GM12878 (cell line): Measurements from ENCODE around the gene ZBED2. TPM values are rescaled to one million over a fixed set of nuclear protein-coding genes. Genes with fewer than 3 reads are reported as not detected.

Experiments
- ATAC-seq: fragments of 200-7000 bp; cut with Tn5 transposase; 3 replicates; pipeline ENCODE4 v1.9.1; 2020; ENCODE audit warnings: mild to moderate bottlenecking, moderate library complexity
- BruUV-seq: library from RNA; stranded (reverse); fragments of 400-500 nt; replicated peaks from 2 replicates; lab custom pipeline; 2021; lab: Mats Ljungman, UMichigan
- CTCF ChIA-PET: fragments of 300-600 bp; sonication (Branson Sonifier 250); formaldehyde crosslinking; extraction: SDS; loops from one replicate; lab custom pipeline; 2021; ENCODE audit warnings: inconsistent platforms; lab: Yijun Ruan, JAX
- POLR2A ChIA-PET: fragments of 350-600 bp; formaldehyde crosslinking; extraction: SDS; loops from one replicate; lab custom pipeline; 2021; ENCODE audit warnings: inconsistent platforms; lab: Charles Lee
- RAD21 ChIA-PET: fragments of 300-600 bp; sonication (Branson Sonifier 250); formaldehyde crosslinking; loops from one replicate; lab custom pipeline; 2023; ENCODE audit warnings: antibody characterized with exemption; ENCODE audit not compliant: unreplicated experiment; lab: Charles Lee
- SMC1A ChIA-PET: fragments of 300-600 bp; sonication (Branson Sonifier 250); formaldehyde crosslinking; loops from one replicate; lab custom pipeline; 2023; ENCODE audit not compliant: unreplicated experiment, uncharacterized antibody; lab: Charles Lee
- DNase-seq: peaks from one replicate; pipeline ENCODE4 v3.0.0-alpha.2; 2011; ENCODE audit warnings: low read depth, low spot score
- FAIRE-seq: peaks from 3 replicates; lab custom pipeline; 2011; peaks lifted over from hg19 to GRCh38; lab: Jason Lieb, UNC
- H2AFZ ChIP-seq: 2 replicates; pipeline ENCODE4 v1.6.0; 2011; ENCODE audit warnings: low read depth, low read length, control low read depth; ENCODE audit not compliant: control insufficient read depth
- H3K27ac ChIP-seq: 2 replicates; pipeline ENCODE4 v1.5.1; 2011; ENCODE audit warnings: control low read depth; ENCODE audit not compliant: control insufficient read depth, insufficient read depth
- H3K27me3 ChIP-seq, 2 experiments: replicated peaks in 1 of 2; 2 replicates each; pipeline versions ENCODE4 v1.6.0 to v1.6.1; 2011; ENCODE audit warnings: low read length in 1 of 2; ENCODE audit not compliant: control insufficient read depth in 2 of 2, insufficient read depth in 2 of 2
- H3K36me3 ChIP-seq, 2 experiments: 2 replicates each; pipeline ENCODE4 v1.5.1; 2011; ENCODE audit warnings: low read length in 1 of 2; ENCODE audit not compliant: control insufficient read depth in 2 of 2, insufficient read depth in 2 of 2
- H3K4me1 ChIP-seq: 2 replicates; pipeline ENCODE4 v1.6.1; 2011; ENCODE audit warnings: mild to moderate bottlenecking, low read length, moderate library complexity, mixed read lengths; ENCODE audit not compliant: control insufficient read depth, insufficient read depth
- H3K4me2 ChIP-seq: 2 replicates; pipeline ENCODE4 v1.6.0; 2011; ENCODE audit warnings: control low read depth; ENCODE audit not compliant: control insufficient read depth, insufficient read depth
- H3K4me3 ChIP-seq: fragments of 200-600 bp; sonication (generic); 2 replicates; pipeline ENCODE4 v1.5.1; 2016
- H3K79me2 ChIP-seq: 2 replicates; pipeline ENCODE4 v1.6.0; 2011; ENCODE audit warnings: low read length; ENCODE audit not compliant: control insufficient read depth, insufficient read depth
- H3K9ac ChIP-seq: 2 replicates; pipeline ENCODE4 v1.8.0; 2011; ENCODE audit warnings: low read length, control low read depth, mixed read lengths; ENCODE audit not compliant: control insufficient read depth, insufficient read depth
- H3K9me3 ChIP-seq: replicated peaks from 3 replicates; pipeline ENCODE4 v1.5.1; 2011; ENCODE audit warnings: mild to moderate bottlenecking, low read length; ENCODE audit not compliant: control insufficient read depth, insufficient read depth
- H4K20me1 ChIP-seq: 2 replicates; pipeline ENCODE4 v1.6.0; 2011; ENCODE audit not compliant: control insufficient read depth, insufficient read depth
- E2F4 ChIP-seq: IDR thresholded peaks from 2 replicates; pipeline ENCODE4 v1.6.1; 2012; ENCODE audit warnings: low read depth, low read length, improper control_type of control experiment
- GABPA ChIP-seq: IDR thresholded peaks from 2 replicates; pipeline ENCODE4 v1.6.1; 2014; ENCODE audit warnings: antibody characterized with exemption, low read depth, mild to moderate bottlenecking, inconsistent platforms
- IRF4 ChIP-seq: IDR thresholded peaks from 2 replicates; pipeline ENCODE4 v1.6.1; 2011; ENCODE audit warnings: low read depth, low read length
- KAT2A ChIP-seq: conservative IDR thresholded peaks from 2 replicates; pipeline ENCODE4 v1.6.1; 2011; ENCODE audit warnings: low read depth, low read length; ENCODE audit not compliant: control insufficient read depth
- KLF5 ChIP-seq: fragments of 450-650 bp; IDR thresholded peaks from 2 replicates; pipeline ENCODE4 v1.6.1; 2014; ENCODE audit warnings: mild to moderate bottlenecking; ENCODE audit not compliant: partially characterized antibody
- SIX5 ChIP-seq: IDR thresholded peaks from 2 replicates; pipeline ENCODE4 v1.6.1; 2011; ENCODE audit warnings: mild to moderate bottlenecking, low read depth, low read length, moderate library complexity; ENCODE audit not compliant: severe bottlenecking
- SMARCA5 ChIP-seq: fragments of 450-650 bp; IDR thresholded peaks from 2 replicates; pipeline ENCODE4 v1.6.1; 2017; ENCODE audit warnings: mild to moderate bottlenecking
- TAF1 ChIP-seq: IDR thresholded peaks from 2 replicates; pipeline ENCODE4 v1.6.1; 2011; ENCODE audit warnings: mild to moderate bottlenecking, low read depth, low read length, borderline replicate concordance
- TCF7 ChIP-seq: IDR thresholded peaks from 2 replicates; pipeline ENCODE4 v1.6.1; 2014; ENCODE audit warnings: antibody characterized with exemption, borderline replicate concordance
- ZBTB33 ChIP-seq: fragments of 450-650 bp; IDR thresholded peaks from 2 replicates; pipeline ENCODE4 v1.6.1; 2017; ENCODE audit warnings: mild to moderate bottlenecking
- WGBS: methylation state at CpG from one replicate; pipeline ENCODE4 v1.1.6; 2016; ENCODE audit warnings: low lambda C conversion rate; ENCODE audit not compliant: insufficient replicate concordance, insufficient coverage; ENCODE audit errors: missing lambda C conversion rate; 5-methylcytosine and 5-hydroxymethylcytosine counted together
- in situ Hi-C: fragments of 300-500 bp; cut with MboI; formaldehyde crosslinking; loops from 9 replicates; pipeline ENCODE4 v1.14.3; 2018; ENCODE audit warnings: mixed read lengths
- intact Hi-C: fragments of 100-400 bp; cut with micrococcal nuclease; formaldehyde crosslinking; loops from one replicate; pipeline ENCODE4 v1.14.2; 2022; ENCODE audit not compliant: unreplicated experiment
- polyA plus RNA-seq, 11 experiments: library from polyadenylated mRNA; depleted of rRNA in 4 of 11; unstranded in 6 of 11; stranded (reverse) in 5 of 11; fragments of >200 nt; fragmentation: Nextera tagmentation in 4 of 11; fragmentation: Illumina TruSeq in 1 of 11; extraction: Ambion mirVana in 4 of 11; extraction: Trizol in 1 of 11; gene quantifications; 1 replicate in 1 of 11; 2 replicates in 10 of 11; pipeline versions ENCODE4 v1.2.1 to v1.2.3, GENCODE V29; 2011 to 2016; ENCODE audit warnings: inconsistent platforms in 2 of 11, missing spikeins in 2 of 11, low read depth in 1 of 11
- total RNA-seq, 4 experiments: library from RNA; depleted of rRNA in 3 of 4; stranded (reverse); fragments of >200 nt in 3 of 4; fragmentation: Illumina TruSeq in 1 of 4; extraction: Trizol in 1 of 4; gene quantifications; 2 replicates each; pipeline versions ENCODE4 v1.2.1 to v1.2.3, GENCODE V29; 2013 to 2021

Gene ZBED2
- total and polyA plus RNA-seq, 10 of the 15 experiments (the other 5 are each of a cell fraction or from before 2014, with no cell fraction given), result 0.02 to 0.24 (median 0.08) TPM; not detected in 3

- ChIA-PET CTCF (interaction anchor here (1.3 kb wide), 1 partner anchor 18 kb away, joined by 3 read pairs; no protein-coding TSS in a partner anchor), POLR2A (no interaction called here), RAD21 (interaction anchor here (1.2 kb wide), 1 partner anchor 118 kb away, joined by 3 read pairs; no protein-coding TSS in a partner anchor)
- no peak for FAIRE-seq
- BruUV-seq, result no TSS peak
- no peak for ATAC-seq
- H3K4me2 ChIP-seq, result no peak overlapping the region
- H3K9me3 ChIP-seq, result no peaks in the 10 kb centered on the region
- H2AFZ ChIP-seq, result no peak overlapping the region
- H3K4me3 ChIP-seq, result no peak overlapping the region
- no peak overlapping the region for H3K9ac ChIP-seq
- no peak for DNase-seq
- TF ChIP-seq SIX5 (no peak), TAF1 (no peak), E2F4 (no peak), GABPA (no peak), KAT2A (no peak), SMARCA5 (no peak), ZBTB33 (no peak), IRF4 (no peak), TCF7 (no peak), KLF5 (no peak)
- TF ChIP-seq, all 136 proteins: peak for 0
- no peak overlapping the region for H3K27ac ChIP-seq
- H3K79me2 ChIP-seq, result no peaks in the 10 kb centered on the region
- H4K20me1 ChIP-seq, result no peaks in the 10 kb centered on the region
- intact Hi-C loops, result no loop called here
- H3K4me1 ChIP-seq, result no peaks in the 10 kb centered on the region
- SMC1A ChIA-PET, result no interaction called here
- no peaks in the 10 kb centered on the region for H3K36me3 ChIP-seq
- no peaks in the 10 kb centered on the region for H3K27me3 ChIP-seq
- WGBS, result 45% methylated on average over 1 of the region's 1 CpG
- in situ Hi-C loops, result no loop called here
Measured at GRCh38 chr3:111598139-111598538, 3.0 kb upstream of the ZBED2 start.
